Heart left ventricle (tissue), 16 donors: ENCODE measurements around the gene FAXDC2. TPM values are rescaled to one million over a fixed set of nuclear protein-coding genes. Genes with fewer than 3 reads are reported as not detected.

ENCODE experiments used
- ATAC-seq, 4 donors: fragments of 200-7000 bp; cut with Tn5 transposase; one replicate each; pipeline ENCODE4 v1.9.1; 2020 to 2022; ENCODE audit warnings: moderate library complexity in 4 of 4, mild to moderate bottlenecking in 3 of 4, moderate number of reproducible peaks in 1 of 4
- DNase-seq, 5 donors: peaks; one replicate each; pipeline ENCODE4 v3.0.0-alpha.2; 2020
- H3K27ac ChIP-seq, 12 donors: fragments of 200-600 bp; sonication (generic) in 4 of 12; one replicate each; pipeline versions ENCODE4 v1.5.0 to v1.8.0; 2016 to 2022; ENCODE audit warnings: mild to moderate bottlenecking in 2 of 12
- H3K27me3 ChIP-seq, 9 donors: fragments of 200-600 bp; sonication (generic) in 2 of 9; one replicate each; pipeline versions ENCODE4 v1.5.1 to v1.8.0; 2016 to 2022; ENCODE audit warnings: mild to moderate bottlenecking in 3 of 9
- H3K36me3 ChIP-seq, 9 donors: fragments of 200-600 bp; sonication (generic) in 2 of 9; one replicate each; pipeline versions ENCODE4 v1.5.0 to v1.8.0; 2018 to 2022; ENCODE audit warnings: mild to moderate bottlenecking in 2 of 9
- H3K4me1 ChIP-seq, 12 donors: fragments of 200-600 bp; sonication (generic) in 4 of 12; one replicate each; pipeline versions ENCODE4 v1.5.0 to v1.8.0; 2016 to 2022; ENCODE audit warnings: mild to moderate bottlenecking in 3 of 12
- H3K4me3 ChIP-seq, 12 donors: fragments of 200-600 bp; sonication (generic) in 4 of 12; one replicate each; pipeline versions ENCODE4 v1.5.0 to v1.8.0; 2017 to 2022; ENCODE audit warnings: mild to moderate bottlenecking in 9 of 12, moderate library complexity in 4 of 12
- H3K9me3 ChIP-seq, 12 donors: fragments of 200-600 bp; sonication (generic) in 4 of 12; one replicate each; pipeline versions ENCODE4 v1.5.0 to v1.8.0; 2016 to 2022; ENCODE audit warnings: mild to moderate bottlenecking in 1 of 12
- CTCF ChIP-seq, 12 donors: fragments of 200-600 bp; sonication (generic) in 4 of 12; IDR thresholded peaks; one replicate each; pipeline versions ENCODE4 v1.5.0 to v1.8.0; 2018 to 2022; ENCODE audit warnings: antibody characterized with exemption in 12 of 12, mild to moderate bottlenecking in 5 of 12
- POLR2A ChIP-seq, 2 donors: fragments of 450-650 bp; IDR thresholded peaks; one replicate each; pipeline ENCODE4 v1.6.1; 2017; ENCODE audit warnings: antibody characterized with exemption in 2 of 2, mild to moderate bottlenecking in 2 of 2, moderate library complexity in 2 of 2
- WGBS, 4 donors: extraction: QIAGEN DNeasy Blood & Tissue Kit in 2 of 4; methylation state at CpG; one replicate each; pipeline versions ENCODE4 v1.1.5 to v1.1.7; 2013 to 2018; 5-methylcytosine and 5-hydroxymethylcytosine counted together
- intact Hi-C, 10 donors: fragments of 100-400 bp; cut with DNase I; formaldehyde crosslinking; loops; one replicate each; pipeline versions ENCODE4 v1.11.1 to v1.14.2; 2022
- polyA plus RNA-seq, 2 donors: library from polyadenylated mRNA; stranded (reverse); fragments of 200-250 nt; gene quantifications; one replicate each; pipeline ENCODE4 v1.2.3, GENCODE V29; 2013
- total RNA-seq, 9 donors: library from RNA; depleted of rRNA in 2 of 9; stranded (reverse); fragments of >200 nt in 2 of 9; fragmentation: NEBNext Ultra II Directional in 3 of 9; extraction: Animal tissue kit (Norgen Biotek cat#: 25700) in 3 of 9; gene quantifications; one replicate each; pipeline versions ENCODE4 v1.1.0 to v1.2.4, GENCODE V29; 2016 to 2023
- donor health status: ischemic (EF 13 %, LVEDD 7.1; RV severe dilation, severe dysfunction).
- donor health status: healthy with polysubstance abuse.
- donor health status: DM: no; HTN: yes; CAD: no.
- donor health status: DM: no; HTN: no; CAD: no.
- donor health status: ischemic (EF 25% LVEDD 6.9; RV normal size, moderate dysfunction).
- donor health status: ischemic (EF 25% LVEDD 5.7; RV mildly dilated, moderate dysfunction).
- donor health status: healthy.
- donor health status: DM: yes; HTN: yes; CAD: no.
- donor health status: ischemic (EF 35%, LVEDD 5.7; RV mildly dilated, moderate dysfunction).
- donor health status: nonischemic (EF 11% LVEDD 7.7; RV severe dilation, severe dysfunction).
- donor health status: DM: yes; HTN: yes; CAD: no.
- donor health status: PGD.
- donor health status: ischemic (EF 29% LVEDD 5.4; RV normal size, mild dysfunction).
- donor health status: nonischemic (EF 23%, LVEDD 6.1; RV moderate dilation, normal function).

The FAXDC2 gene
- total and polyA plus RNA-seq, 11 donors: 5.3 to 39.5 (median 21.9) TPM

DNA sequence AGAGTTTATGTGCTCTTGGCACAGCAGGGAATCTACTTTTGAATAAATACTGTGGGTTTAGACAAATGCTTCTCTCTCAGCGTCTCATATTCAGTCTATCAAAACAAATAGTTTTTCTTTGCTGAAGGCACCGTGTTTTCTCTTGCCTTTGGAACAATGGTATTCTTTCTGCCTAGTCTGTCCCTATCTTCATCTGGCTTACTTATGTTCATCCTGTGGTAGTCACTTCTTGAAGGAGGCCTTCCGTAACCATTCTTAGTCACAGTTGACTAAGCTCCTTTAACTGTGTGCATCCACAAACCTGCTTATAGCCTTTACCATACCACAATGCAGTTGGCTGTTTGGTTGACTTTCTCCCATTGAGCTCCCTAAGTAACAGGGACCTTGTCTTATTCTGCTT is 49.3 kb downstream of the FAXDC2 start:
- no peak for TF ChIP-seq CTCF (IDR thresholded peaks at IDR 0.05)
- TF ChIP-seq POLR2A (IDR thresholded peaks at IDR 0.05): no peak
- DNase-seq (no peak), ATAC-seq (no peak)
- 90 to 97% (median 92%) methylated on average over 3 of the region's 3 CpGs for WGBS, 4 donors
- Histone ChIP-seq H3K9me3 (no peaks in the 10 kb centered on the region), H3K4me3 (no peak overlapping the region), H3K4me1 (peaks cover 0 to 9% (median 0%) of the 10 kb centered on the region in 12 donors), H3K27ac (peak overlapping the region in 1 of 12 donors; percentile 17), H3K27me3 (no peaks in the 10 kb centered on the region), H3K36me3 (peaks cover 0 to 100% (median 97%) of the 10 kb centered on the region in 9 donors)
- intact Hi-C loops: loop anchor here in 3 of 10 donors (5.0 to 10.0 kb wide), 2 partner anchors 44 to 46 kb away; partner anchors contain the start of gene LARP1 (in 3 of the 3)

DNA sequence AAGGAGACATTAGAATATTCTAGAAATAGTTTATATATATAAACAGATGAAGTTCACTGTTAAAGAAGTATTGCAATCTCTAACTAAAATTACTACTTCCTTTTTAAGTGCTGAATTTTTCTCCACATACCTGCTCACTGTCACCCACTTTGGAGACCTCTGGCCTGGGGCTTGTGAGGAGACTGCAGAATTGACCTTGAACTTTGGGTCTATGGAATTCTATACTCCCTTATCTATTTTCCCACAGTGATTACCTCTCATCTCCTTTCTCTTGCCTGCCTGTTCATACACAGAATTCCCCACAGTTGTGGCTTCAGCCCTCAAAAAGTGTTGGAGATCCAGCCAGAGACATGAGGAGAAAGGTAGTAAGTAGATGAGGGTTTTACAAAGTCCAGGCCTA is 49.8 kb downstream of the FAXDC2 start:
- Histone ChIP-seq H3K4me3 (no peak overlapping the region), H3K4me1 (peaks cover 0 to 9% (median under 1%) of the 10 kb centered on the region in 12 donors), H3K27me3 (no peaks in the 10 kb centered on the region), H3K36me3 (peaks cover 0 to 96% (median 93%) of the 10 kb centered on the region in 9 donors), H3K9me3 (no peaks in the 10 kb centered on the region), H3K27ac (peak overlapping the region in 1 of 12 donors; percentile 17)
- no peak for TF ChIP-seq CTCF (IDR thresholded peaks at IDR 0.05)
- TF ChIP-seq POLR2A (IDR thresholded peaks at IDR 0.05): no peak
- intact Hi-C loops: loop anchor here in 3 of 10 donors (5.0 to 10.0 kb wide), 2 partner anchors 43 to 46 kb away; partner anchors contain the start of gene LARP1 (in 3 of the 3)
- no peak for DNase-seq
- no peak for ATAC-seq

DNA sequence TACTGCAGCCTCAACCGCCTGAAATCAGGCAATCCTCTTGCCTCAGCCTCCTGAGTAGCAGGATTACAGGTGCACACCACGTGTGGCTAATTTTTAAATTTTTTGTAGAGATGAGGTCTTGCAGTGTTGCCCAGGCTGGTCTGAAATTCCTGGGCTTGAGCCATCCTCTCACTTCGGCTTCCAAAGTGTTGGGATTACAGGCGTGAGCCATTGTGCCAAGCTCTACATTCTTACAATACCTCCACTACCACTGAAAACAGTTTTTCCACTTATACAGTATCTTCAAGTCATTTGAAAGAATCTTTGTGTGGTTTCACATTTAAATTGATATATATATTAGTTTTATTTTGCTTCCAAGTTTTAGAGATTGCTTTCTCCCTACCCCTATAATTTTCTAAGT is 52.6 kb downstream of the FAXDC2 start:
- DNase-seq (no peak), ATAC-seq (no peak)
- no peaks in the 10 kb centered on the region for H3K9me3 ChIP-seq
- 63 to 74% (median 66%) methylated on average over 4 of the region's 4 CpGs for WGBS, 4 donors
- H3K27me3 ChIP-seq: no peaks in the 10 kb centered on the region
- no peak overlapping the region for H3K4me3 ChIP-seq
- peaks cover 5 to 31% (median 16%) of the 10 kb centered on the region in 12 donors for H3K4me1 ChIP-seq
- H3K27ac ChIP-seq: no peak overlapping the region
- TF ChIP-seq CTCF (IDR thresholded peaks at IDR 0.05): no peak
- TF ChIP-seq POLR2A (IDR thresholded peaks at IDR 0.05): no peak
- intact Hi-C loops: loop anchor here in 2 of 10 donors (5.0 kb wide), 2 partner anchors 35 to 115 kb away; no protein-coding TSS in a partner anchor
- peaks cover 0 to 95% (median 89%) of the 10 kb centered on the region in 9 donors for H3K36me3 ChIP-seq

- 38 to 52% (median 46%) methylated on average over 3 of the region's 3 CpGs for WGBS, 4 donors
- Histone ChIP-seq H3K4me3 (no peak overlapping the region), H3K4me1 (peaks cover 5 to 35% (median 17%) of the 10 kb centered on the region in 12 donors), H3K36me3 (peaks cover 0 to 95% (median 89%) of the 10 kb centered on the region in 9 donors), H3K9me3 (no peaks in the 10 kb centered on the region), H3K27me3 (no peaks in the 10 kb centered on the region), H3K27ac (peak overlapping the region in 10 of 12 donors; percentile 5 to 66 (median 40))
- DNase-seq: no peak
- TF ChIP-seq POLR2A (IDR thresholded peaks at IDR 0.05) (no peak), CTCF (IDR thresholded peaks at IDR 0.05) (no peak)
- peak in 2 of 4 donors; percentile 21 to 38 for ATAC-seq
- intact Hi-C loops: loop anchor here in 2 of 10 donors (5.0 kb wide), 2 partner anchors 33 to 113 kb away; no protein-coding TSS in a partner anchor
Measured at GRCh38 chr5:154795235-154795596, 55.2 kb downstream of the FAXDC2 start.
